Neural crest cell (in vitro differentiated cells): ENCODE measurements around the gene TPSD1. TPM values are rescaled to one million over a fixed set of nuclear protein-coding genes. Genes with fewer than 3 reads are reported as not detected.

Experiments used
- DNase-seq: peaks from one replicate; pipeline ENCODE4 v3.0.0; 2021; ENCODE audit warnings: low read depth, mixed read lengths, low spot score
- H3K27ac Mint-ChIP-seq: one replicate; pipeline ENCODE4 v1.8.0; 2021; ENCODE audit warnings: mild to moderate bottlenecking, mixed read lengths; ENCODE audit not compliant: unreplicated experiment
- H3K27me3 Mint-ChIP-seq: 2 replicates; pipeline ENCODE4 v1.8.0; 2021; ENCODE audit warnings: low read depth, mild to moderate bottlenecking, mixed read lengths
- H3K36me3 Mint-ChIP-seq: 2 replicates; pipeline ENCODE4 v1.8.0; 2021; ENCODE audit warnings: low read depth, mild to moderate bottlenecking, mixed read lengths
- H3K4me1 Mint-ChIP-seq: 2 replicates; pipeline ENCODE4 v1.8.0; 2021; ENCODE audit warnings: mixed read lengths
- H3K4me3 Mint-ChIP-seq: one replicate; pipeline ENCODE4 v1.8.0; 2021; ENCODE audit warnings: mild to moderate bottlenecking, mixed read lengths
- H3K9me3 Mint-ChIP-seq: 2 replicates; pipeline ENCODE4 v1.8.0; 2021; ENCODE audit warnings: mixed read lengths
- CTCF ChIP-seq: fragments of 200-600 bp; sonication (generic); conservative IDR thresholded peaks from 2 replicates; pipeline ENCODE4 v1.5.0; 2021; ENCODE audit warnings: antibody characterized with exemption, mild to moderate bottlenecking
- total RNA-seq: library from RNA; stranded (reverse); gene quantifications from 2 replicates; pipeline ENCODE4 v1.2.1, GENCODE V29; 2021

TPSD1 gene
- total RNA-seq, 1 donor from 2014 or later, result not detected

GRCh38 chr16:1300664-1301476 is 45.0 kb downstream of the TPSD1 start:
- DNase-seq, result peak; percentile 85
- peaks cover 46% of the 10 kb centered on the region for H3K27me3 Mint-ChIP-seq
- H3K4me3 Mint-ChIP-seq, result no peak overlapping the region
- H3K36me3 Mint-ChIP-seq, result no peaks in the 10 kb centered on the region
- no peaks in the 10 kb centered on the region for H3K4me1 Mint-ChIP-seq
- TF ChIP-seq CTCF, result peak; percentile 86
- H3K27ac Mint-ChIP-seq, result no peak overlapping the region
- H3K9me3 Mint-ChIP-seq, result no peaks in the 10 kb centered on the region

GRCh38 chr16:1301562-1301961 is 45.7 kb downstream of the TPSD1 start:
- no peak for TF ChIP-seq CTCF
- Mint-ChIP-seq H3K27me3 (peaks cover 46% of the 10 kb centered on the region), H3K4me3 (no peak overlapping the region), H3K36me3 (no peaks in the 10 kb centered on the region), H3K4me1 (no peaks in the 10 kb centered on the region), H3K27ac (no peak overlapping the region), H3K9me3 (no peaks in the 10 kb centered on the region)
- no peak for DNase-seq

GRCh38 chr16:1305823-1306222 is 50.0 kb downstream of the TPSD1 start:
- no peak for DNase-seq
- Mint-ChIP-seq H3K27me3 (peaks cover 23% of the 10 kb centered on the region), H3K9me3 (no peaks in the 10 kb centered on the region), H3K4me1 (peaks cover 9% of the 10 kb centered on the region), H3K36me3 (peaks cover 5% of the 10 kb centered on the region), H3K4me3 (no peak overlapping the region), H3K27ac (no peak overlapping the region)
- TF ChIP-seq CTCF, result no peak

- DNase-seq, result no peak
- Mint-ChIP-seq H3K4me3 (peak overlapping the region; percentile 79), H3K27ac (no peak overlapping the region), H3K27me3 (peaks cover 23% of the 10 kb centered on the region), H3K4me1 (peaks cover 14% of the 10 kb centered on the region), H3K9me3 (no peaks in the 10 kb centered on the region), H3K36me3 (peaks cover 5% of the 10 kb centered on the region)
- no peak for TF ChIP-seq CTCF
Observed at GRCh38 chr16:1306334-1306733, 50.5 kb downstream of the TPSD1 start.

GRCh38 chr16:1308036-1308976 is 52.4 kb downstream of the TPSD1 start:
- H3K36me3 Mint-ChIP-seq, result peaks cover 5% of the 10 kb centered on the region
- H3K4me3 Mint-ChIP-seq, result peak overlapping the region; percentile 94
- H3K27ac Mint-ChIP-seq, result peak overlapping the region; percentile 62

More at GRCh38 chr16:1308036-1308976, 52.4 kb downstream of the TPSD1 start:
- TF ChIP-seq CTCF, result no peak
- peaks cover 15% of the 10 kb centered on the region for H3K27me3 Mint-ChIP-seq
- no peaks in the 10 kb centered on the region for H3K9me3 Mint-ChIP-seq
- H3K4me1 Mint-ChIP-seq, result peaks cover 14% of the 10 kb centered on the region
- DNase-seq, result no peak

Other genes starting within 250 kb of the TPSD1 start
- not detected in 2 replicates for gene SSTR5, start 183.3 kb upstream of the TPSD1 start, total RNA-seq
- gene C1QTNF8, start 159.8 kb upstream of the TPSD1 start, total RNA-seq, result 0.19 and 0.30 TPM in 2 replicates
- 10.7 and 13.2 TPM in 2 replicates for gene CACNA1H, start 103.0 kb upstream of the TPSD1 start, total RNA-seq
- not detected in 2 replicates for gene TPSG1, start 30.8 kb upstream of the TPSD1 start, total RNA-seq
- not detected in 2 replicates for gene TPSB2, start 25.9 kb upstream of the TPSD1 start, total RNA-seq
- gene TPSAB1, start 15.4 kb upstream of the TPSD1 start, total RNA-seq, result not detected in 2 replicates
- 301 and 311 TPM in 2 replicates for gene UBE2I, start 53.6 kb downstream of the TPSD1 start, total RNA-seq
- gene BAIAP3, start 77.6 kb downstream of the TPSD1 start, total RNA-seq, result 3.4 and 4.0 TPM in 2 replicates
- 65.6 and 66.2 TPM in 2 replicates for gene TSR3, start 95.8 kb downstream of the TPSD1 start, total RNA-seq
- 32.8 and 38.3 TPM in 2 replicates for gene GNPTG, start 95.9 kb downstream of the TPSD1 start, total RNA-seq
- 18.6 and 26.2 TPM in 2 replicates for gene UNKL, start 158.6 kb downstream of the TPSD1 start, total RNA-seq
- 17.1 and 17.8 TPM in 2 replicates for gene UQCC4, start 164.7 kb downstream of the TPSD1 start, total RNA-seq
- gene PERCC1, start 175.0 kb downstream of the TPSD1 start, total RNA-seq, result not detected in 2 replicates
- gene CCDC154, start 188.5 kb downstream of the TPSD1 start, total RNA-seq, result 1.2 and 1.9 TPM in 2 replicates
- 74.5 and 82.4 TPM in 2 replicates for gene CLCN7, start 219.0 kb downstream of the TPSD1 start, total RNA-seq
- 0.28 TPM in 1 of 2 replicates, not detected in the other for gene PTX4, start 232.9 kb downstream of the TPSD1 start, total RNA-seq
- 77.9 and 87.5 TPM in 2 replicates for gene TELO2, start 237.3 kb downstream of the TPSD1 start, total RNA-seq